ENCODE measurements around the gene ENG.

Gene ENG

DNA sequence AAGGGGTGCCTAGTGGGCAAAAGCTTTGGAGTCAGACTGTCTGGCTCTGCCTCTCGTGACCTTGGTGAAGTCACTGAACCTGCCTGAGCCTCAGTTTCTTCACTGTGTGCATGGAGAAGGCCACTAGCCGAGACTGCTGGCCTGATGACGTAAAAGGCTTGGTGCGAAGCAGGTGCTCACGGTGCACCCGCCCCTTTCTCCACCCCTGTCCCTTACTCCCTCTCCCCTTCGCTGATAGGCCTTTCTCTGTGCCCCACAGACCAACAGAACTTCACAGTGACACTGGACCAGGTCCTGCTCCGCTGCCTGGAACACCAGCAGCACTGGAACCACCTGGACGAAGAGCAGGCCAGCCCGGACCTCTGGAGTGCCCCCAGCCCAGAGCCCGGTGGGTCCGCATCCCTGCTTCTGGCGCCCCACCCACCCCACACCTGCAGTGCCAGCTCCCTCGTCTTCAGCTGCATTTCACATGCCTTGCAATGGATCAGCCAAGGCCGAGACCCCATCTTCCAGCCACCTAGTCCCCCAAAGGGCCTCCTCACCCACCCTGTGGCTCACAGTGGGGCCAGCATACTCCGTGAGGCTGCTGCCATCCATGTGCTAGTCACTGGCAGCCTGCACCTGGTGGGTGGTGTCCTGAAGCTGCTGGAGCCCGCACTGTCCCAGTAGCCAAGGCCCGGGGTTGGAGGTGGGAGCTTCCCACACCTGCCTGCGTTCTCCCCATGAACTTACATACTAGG is 41.4 kb downstream of the ENG start:
- Histone ChIP-seq H3K4me3 (replicated peaks; ENCODE audit: low read depth, low read length) (no peak overlapping the region), H3K27me3 (replicated peaks; ENCODE audit: control insufficient read depth, insufficient read depth, low read length) (no peaks in the 10 kb centered on the region), H3K36me3 (ENCODE audit: control insufficient read depth, insufficient read depth, low read length) (peaks cover 47% of the 10 kb centered on the region)
- DNase-seq (ENCODE audit: extremely low read depth, insufficient read length) = no peak
- TF ChIP-seq, protein P1, sequence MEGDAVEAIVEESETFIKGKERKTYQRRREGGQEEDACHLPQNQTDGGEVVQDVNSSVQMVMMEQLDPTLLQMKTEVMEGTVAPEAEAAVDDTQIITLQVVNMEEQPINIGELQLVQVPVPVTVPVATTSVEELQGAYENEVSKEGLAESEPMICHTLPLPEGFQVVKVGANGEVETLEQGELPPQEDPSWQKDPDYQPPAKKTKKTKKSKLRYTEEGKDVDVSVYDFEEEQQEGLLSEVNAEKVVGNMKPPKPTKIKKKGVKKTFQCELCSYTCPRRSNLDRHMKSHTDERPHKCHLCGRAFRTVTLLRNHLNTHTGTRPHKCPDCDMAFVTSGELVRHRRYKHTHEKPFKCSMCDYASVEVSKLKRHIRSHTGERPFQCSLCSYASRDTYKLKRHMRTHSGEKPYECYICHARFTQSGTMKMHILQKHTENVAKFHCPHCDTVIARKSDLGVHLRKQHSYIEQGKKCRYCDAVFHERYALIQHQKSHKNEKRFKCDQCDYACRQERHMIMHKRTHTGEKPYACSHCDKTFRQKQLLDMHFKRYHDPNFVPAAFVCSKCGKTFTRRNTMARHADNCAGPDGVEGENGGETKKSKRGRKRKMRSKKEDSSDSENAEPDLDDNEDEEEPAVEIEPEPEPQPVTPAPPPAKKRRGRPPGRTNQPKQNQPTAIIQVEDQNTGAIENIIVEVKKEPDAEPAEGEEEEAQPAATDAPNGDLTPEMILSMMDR (IDR thresholded peaks at IDR 0.05; ENCODE audit: insufficient read depth, low read length, poor library complexity, severe bottlenecking) = no peak

DNA sequence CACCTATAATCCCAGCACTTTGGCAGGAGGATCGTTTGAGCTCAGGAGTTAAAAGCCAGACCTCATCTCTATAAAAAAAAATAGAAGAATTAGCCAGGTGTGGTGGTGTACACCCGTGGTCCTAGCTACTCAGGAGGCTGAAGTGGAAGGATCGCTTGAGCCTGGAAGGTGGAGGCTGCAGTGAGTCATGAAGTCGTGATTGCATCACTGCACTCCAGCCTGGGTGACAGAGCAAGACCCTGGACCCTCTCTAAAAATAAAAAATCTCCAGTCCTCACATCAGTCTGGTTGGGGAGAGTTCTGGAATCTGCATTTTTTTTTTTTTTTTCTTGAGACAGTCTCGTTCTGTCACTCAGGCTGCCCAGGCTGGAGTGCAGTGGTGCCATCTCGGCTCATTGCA is 42.4 kb downstream of the ENG start:
- no peaks in the 10 kb centered on the region for H3K27me3 ChIP-seq (replicated peaks; ENCODE audit: control insufficient read depth, insufficient read depth, low read length)
- H3K36me3 ChIP-seq (ENCODE audit: control insufficient read depth, insufficient read depth, low read length) = peaks cover 55% of the 10 kb centered on the region
- DNase-seq (ENCODE audit: extremely low read depth, insufficient read length) = no peak
- TF ChIP-seq, protein P1 (IDR thresholded peaks at IDR 0.05; ENCODE audit: insufficient read depth, low read length, poor library complexity, severe bottlenecking) = no peak
- no peak overlapping the region for H3K4me3 ChIP-seq (replicated peaks; ENCODE audit: low read depth, low read length)

DNA sequence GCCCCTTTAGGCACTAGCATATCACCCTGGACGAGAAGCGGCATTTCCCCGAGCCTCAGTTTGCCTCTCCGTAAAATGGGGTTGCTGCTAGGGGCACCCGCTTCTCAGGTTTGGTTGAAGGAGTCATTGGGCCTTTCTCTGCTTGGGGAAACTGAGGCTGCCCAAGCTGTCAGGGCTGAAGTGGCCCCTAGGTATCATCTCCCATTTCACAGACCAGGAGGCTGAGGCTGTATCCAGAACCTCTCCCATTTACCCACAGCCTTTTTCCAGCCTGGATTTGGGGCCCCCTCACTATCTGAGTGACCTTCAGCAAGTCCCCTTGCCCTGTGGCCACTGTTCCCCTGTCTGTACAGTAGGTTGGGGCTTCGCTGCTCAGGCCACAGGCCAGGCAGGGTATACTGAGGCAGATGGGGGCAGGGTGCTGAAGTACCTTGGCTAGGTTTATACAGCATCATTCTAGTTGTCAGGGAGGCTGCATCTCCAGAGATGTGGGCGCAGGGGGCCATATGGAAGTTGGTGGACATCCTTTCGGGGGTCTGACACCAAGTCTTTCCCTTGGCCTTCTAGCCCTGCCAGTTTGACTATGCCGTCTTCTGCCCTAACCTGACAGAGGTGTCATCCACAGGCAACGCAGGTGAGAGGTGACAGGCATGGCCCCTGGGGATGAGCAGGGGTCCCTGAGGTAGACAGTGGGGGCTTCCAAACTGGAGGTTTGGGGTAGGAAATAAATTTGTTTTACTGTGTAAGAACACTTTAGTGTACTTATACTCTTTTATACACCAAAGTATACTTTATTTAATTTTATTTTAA is 43.9 kb downstream of the ENG start:
- no peak for DNase-seq (ENCODE audit: extremely low read depth, insufficient read length)
- Histone ChIP-seq H3K4me3 (replicated peaks; ENCODE audit: low read depth, low read length) (no peak overlapping the region), H3K36me3 (ENCODE audit: control insufficient read depth, insufficient read depth, low read length) (peaks cover 48% of the 10 kb centered on the region), H3K27me3 (replicated peaks; ENCODE audit: control insufficient read depth, insufficient read depth, low read length) (no peaks in the 10 kb centered on the region)
- TF ChIP-seq, protein P1 (IDR thresholded peaks at IDR 0.05; ENCODE audit: insufficient read depth, low read length, poor library complexity, severe bottlenecking) = no peak

DNA sequence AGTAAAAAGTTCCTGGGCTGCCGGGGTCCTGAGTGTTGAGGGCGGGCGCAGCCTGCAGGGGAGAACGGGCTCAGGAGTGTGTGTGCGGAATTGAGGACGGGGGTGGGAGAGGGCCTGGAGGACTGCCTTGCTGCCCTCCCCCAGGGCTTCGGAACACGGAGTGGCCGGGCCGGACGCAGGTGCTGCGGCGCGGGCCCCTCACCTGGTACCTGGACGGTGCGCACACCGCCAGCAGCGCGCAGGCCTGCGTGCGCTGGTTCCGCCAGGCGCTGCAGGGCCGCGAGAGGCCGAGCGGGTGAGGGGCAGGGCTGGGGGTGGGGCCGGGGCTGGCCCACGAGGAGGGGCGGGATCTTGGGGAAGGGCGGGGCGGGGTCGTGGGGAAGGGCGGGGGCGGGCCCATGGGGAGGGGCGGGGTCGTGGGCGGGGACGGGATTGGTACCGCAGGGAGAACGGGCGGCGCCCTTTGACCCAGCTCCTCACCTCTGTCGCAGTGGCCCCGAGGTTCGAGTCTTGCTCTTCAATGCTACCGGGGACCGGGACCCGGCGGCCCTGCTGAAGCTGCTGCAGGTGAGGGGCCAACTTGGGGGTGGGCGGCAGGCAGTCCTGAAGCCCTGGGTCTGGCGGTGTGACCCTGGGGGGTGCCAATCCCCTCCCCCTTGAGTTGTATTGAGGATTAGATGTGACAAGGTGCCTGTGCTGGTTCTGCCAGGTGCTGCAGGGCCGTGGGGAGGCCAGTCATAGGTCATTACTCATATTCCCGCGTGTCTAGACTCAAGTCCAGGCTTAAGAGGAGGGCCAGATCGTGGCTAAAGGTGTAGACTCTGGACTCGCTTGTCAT is 44.7 kb downstream of the ENG start:
- Histone ChIP-seq H3K27me3 (replicated peaks; ENCODE audit: control insufficient read depth, insufficient read depth, low read length) (no peaks in the 10 kb centered on the region), H3K4me3 (replicated peaks; ENCODE audit: low read depth, low read length) (no peak overlapping the region), H3K36me3 (ENCODE audit: control insufficient read depth, insufficient read depth, low read length) (peaks cover 48% of the 10 kb centered on the region)
- TF ChIP-seq, protein P1 (IDR thresholded peaks at IDR 0.05; ENCODE audit: insufficient read depth, low read length, poor library complexity, severe bottlenecking) = no peak
- DNase-seq (ENCODE audit: extremely low read depth, insufficient read length) = no peak

DNA sequence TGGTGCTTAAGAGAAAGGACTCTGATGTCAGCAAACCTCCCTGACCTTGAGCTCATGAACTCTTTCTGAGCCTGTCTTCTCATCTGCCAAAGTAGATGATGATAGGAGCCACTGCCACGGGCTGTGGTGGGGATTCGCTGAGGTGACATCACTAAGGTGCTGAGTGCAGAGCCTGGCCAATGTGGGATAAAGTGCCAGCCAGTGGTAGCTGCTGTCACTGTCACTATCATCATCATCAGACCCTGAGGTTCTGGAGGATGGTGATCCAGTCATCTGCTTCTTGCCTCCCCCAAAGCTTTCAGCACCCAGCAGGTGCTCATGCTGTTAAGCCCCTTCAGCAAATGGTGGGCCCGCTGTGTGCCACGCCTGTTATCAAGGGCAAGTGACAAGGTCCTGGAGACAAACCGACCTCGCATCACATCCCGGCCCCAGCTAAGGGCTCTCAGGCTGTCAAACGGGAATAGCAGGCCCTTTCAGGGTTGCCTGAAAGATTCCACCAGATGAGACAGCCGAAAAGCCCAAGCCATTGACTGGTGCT is 45.4 kb downstream of the ENG start:
- peaks cover 44% of the 10 kb centered on the region for H3K36me3 ChIP-seq (ENCODE audit: control insufficient read depth, insufficient read depth, low read length)
- TF ChIP-seq, protein P1 (IDR thresholded peaks at IDR 0.05; ENCODE audit: insufficient read depth, low read length, poor library complexity, severe bottlenecking) = no peak
- DNase-seq (ENCODE audit: extremely low read depth, insufficient read length) = no peak

More for the DNA sequence above, 45.4 kb downstream of the ENG start:
- H3K4me3 ChIP-seq (replicated peaks; ENCODE audit: low read depth, low read length) = no peak overlapping the region
- no peaks in the 10 kb centered on the region for H3K27me3 ChIP-seq (replicated peaks; ENCODE audit: control insufficient read depth, insufficient read depth, low read length)

Data from GM06990 (cell line).